GM23248 (cell line): ENCODE results near the gene CARD11. TPM values are rescaled to one million over a fixed set of nuclear protein-coding genes. Genes with fewer than 3 reads are reported as not detected.

Source experiments
- DNase-seq: peaks from one replicate; pipeline ENCODE4 v3.0.0-alpha.2; 2015
- H2AFZ ChIP-seq: fragments of 200-600 bp; sonication (generic); 2 replicates; pipeline ENCODE4 v1.6.1; 2016; ENCODE audit warnings: antibody characterized with exemption
- H3F3A ChIP-seq: fragments of 200-600 bp; sonication (generic); 2 replicates; pipeline ENCODE4 v1.6.1; 2016; ENCODE audit warnings: mild to moderate bottlenecking, antibody characterized with exemption, mixed run types; ENCODE audit not compliant: insufficient read depth
- H3K27ac ChIP-seq: fragments of 200-600 bp; sonication (generic); 2 replicates; pipeline ENCODE4 v1.5.1; 2016; ENCODE audit warnings: mild to moderate bottlenecking
- H3K27me3 ChIP-seq: fragments of 200-600 bp; sonication (generic); replicated peaks from 2 replicates; pipeline ENCODE4 v1.6.1; 2016; ENCODE audit warnings: mild to moderate bottlenecking; ENCODE audit not compliant: insufficient read depth
- H3K36me3 ChIP-seq: fragments of 200-600 bp; sonication (generic); 2 replicates; pipeline ENCODE4 v1.6.1; 2016; ENCODE audit warnings: low read depth, mild to moderate bottlenecking
- H3K4me1 ChIP-seq: fragments of 200-600 bp; sonication (generic); 2 replicates; pipeline ENCODE4 v1.6.1; 2016; ENCODE audit warnings: mild to moderate bottlenecking; ENCODE audit not compliant: insufficient read depth
- H3K4me2 ChIP-seq: fragments of 200-600 bp; sonication (generic); one replicate; pipeline ENCODE4 v1.6.1; 2016; ENCODE audit warnings: mild to moderate bottlenecking; ENCODE audit not compliant: unreplicated experiment
- H3K4me3 ChIP-seq: fragments of 200-600 bp; sonication (generic); 2 replicates; pipeline ENCODE4 v1.5.1; 2016; ENCODE audit warnings: mild to moderate bottlenecking
- H3K79me2 ChIP-seq: fragments of 200-600 bp; sonication (generic); 2 replicates; pipeline ENCODE4 v1.6.1; 2016; ENCODE audit warnings: mild to moderate bottlenecking; ENCODE audit not compliant: insufficient read depth
- H3K9ac ChIP-seq: fragments of 200-600 bp; sonication (generic); 2 replicates; pipeline ENCODE4 v1.6.1; 2016; ENCODE audit warnings: mild to moderate bottlenecking
- H3K9me2 ChIP-seq: fragments of 200-600 bp; sonication (generic); 2 replicates; pipeline ENCODE4 v1.6.1; 2016; ENCODE audit warnings: mixed run types, mild to moderate bottlenecking, moderate library complexity; ENCODE audit not compliant: insufficient read depth
- H3K9me3 ChIP-seq: fragments of 200-600 bp; sonication (generic); one replicate; pipeline ENCODE4 v1.6.1; 2017; ENCODE audit warnings: low read depth
- H4K20me1 ChIP-seq: fragments of 200-600 bp; sonication (generic); 2 replicates; pipeline ENCODE4 v1.6.0; 2016; ENCODE audit not compliant: insufficient read depth
- EZH2 ChIP-seq: fragments of 200-600 bp; sonication (generic); IDR thresholded peaks from 2 replicates; pipeline ENCODE4 v1.6.1; 2018; ENCODE audit warnings: antibody characterized with exemption, mild to moderate bottlenecking; ENCODE audit not compliant: insufficient read depth, poor library complexity, severe bottlenecking
- EZH2phosphoT487 ChIP-seq: fragments of 200-600 bp; sonication (generic); IDR thresholded peaks from 2 replicates; pipeline ENCODE4 v1.6.1; 2018; ENCODE audit warnings: antibody characterized with exemption, moderate library complexity, mild to moderate bottlenecking, low read depth; ENCODE audit not compliant: insufficient read depth
- WGBS, 2 experiments: methylation state at CpG; one replicate each; pipeline ENCODE4 v1.1.6; 2015 to 2017; ENCODE audit warnings: low lambda C conversion rate in 2 of 2, low coverage in 1 of 2; ENCODE audit errors: missing lambda C conversion rate in 2 of 2; 5-methylcytosine and 5-hydroxymethylcytosine counted together
- in situ Hi-C: fragments of 300-500 bp; cut with MboI; formaldehyde crosslinking; loops from 2 replicates; pipeline ENCODE4 v1.15.0; 2020
- polyA plus RNA-seq: library from polyadenylated mRNA; unstranded; fragments of >200 nt; fragmentation: Nextera tagmentation; extraction: Ambion mirVana; gene quantifications from 2 replicates; pipeline ENCODE4 v1.2.1, GENCODE V29; 2016
- total RNA-seq: library from RNA; depleted of rRNA; stranded (reverse); fragments of >200 nt; shearing (Covaris generic); gene quantifications from 2 replicates; pipeline ENCODE4 v1.2.3, GENCODE V29; 2014

The CARD11 gene
- total and polyA plus RNA-seq, 2 experiments from 2014 or later = not detected

DNA sequence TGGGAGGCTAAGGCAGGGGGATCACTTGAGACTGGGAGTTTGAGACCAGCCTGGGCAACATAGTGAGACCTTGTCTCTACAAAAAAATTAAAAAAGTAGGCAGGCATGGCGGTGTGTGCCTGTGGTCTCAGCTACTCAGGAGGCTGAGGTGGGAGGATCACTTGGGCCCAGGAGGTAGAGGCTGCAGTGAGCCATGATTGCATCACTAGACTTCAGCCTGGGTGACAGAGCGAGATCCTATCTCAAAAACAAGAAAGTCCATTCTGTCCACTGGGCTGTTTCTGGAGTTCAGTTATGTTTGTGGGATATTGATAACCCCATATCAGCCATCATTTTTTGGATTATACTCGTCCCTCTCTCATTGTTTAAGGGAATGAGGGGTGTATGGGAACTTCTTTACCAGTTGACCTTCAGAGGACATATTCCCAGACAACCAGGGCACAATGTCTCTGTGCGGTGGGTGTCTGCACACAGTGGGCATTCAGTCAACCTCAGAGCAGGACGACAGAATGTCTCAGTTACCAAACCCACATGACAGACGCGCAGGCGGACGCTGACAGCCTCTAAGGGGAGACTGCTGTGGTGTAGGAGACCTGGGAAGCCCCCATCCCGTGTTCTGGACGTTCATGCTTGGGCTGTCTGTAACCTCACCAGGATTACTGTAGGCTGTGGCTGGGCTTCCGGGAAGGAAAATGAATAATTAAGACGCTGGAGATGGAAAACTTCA lies 69.4 kb downstream of the CARD11 start:
- H3K9me2 ChIP-seq = no peaks in the 10 kb centered on the region
- no peaks in the 10 kb centered on the region for H3K36me3 ChIP-seq
- H3K27ac ChIP-seq = no peak overlapping the region
- in situ Hi-C loops = no loop called here
- TF ChIP-seq EZH2 (no peak), EZH2phosphoT487 (no peak)
- H3K9me3 ChIP-seq = no peaks in the 10 kb centered on the region
- whole genome bisulfite sequencing, 2 experiments = 54 to 55% methylated on average over 13 of the region's 13 CpGs
- no peaks in the 10 kb centered on the region for H4K20me1 ChIP-seq
- H3K79me2 ChIP-seq = no peaks in the 10 kb centered on the region
- H3F3A ChIP-seq = no peaks in the 10 kb centered on the region
- no peaks in the 10 kb centered on the region; the same call in 1 of the 2 replicates for H3K27me3 ChIP-seq
- H3K4me1 ChIP-seq = no peaks in the 10 kb centered on the region
- no peak overlapping the region for H2AFZ ChIP-seq
- no peak overlapping the region for H3K4me2 ChIP-seq
- no peak overlapping the region for H3K4me3 ChIP-seq
- H3K9ac ChIP-seq = no peak overlapping the region
- no peak for DNase-seq

DNA sequence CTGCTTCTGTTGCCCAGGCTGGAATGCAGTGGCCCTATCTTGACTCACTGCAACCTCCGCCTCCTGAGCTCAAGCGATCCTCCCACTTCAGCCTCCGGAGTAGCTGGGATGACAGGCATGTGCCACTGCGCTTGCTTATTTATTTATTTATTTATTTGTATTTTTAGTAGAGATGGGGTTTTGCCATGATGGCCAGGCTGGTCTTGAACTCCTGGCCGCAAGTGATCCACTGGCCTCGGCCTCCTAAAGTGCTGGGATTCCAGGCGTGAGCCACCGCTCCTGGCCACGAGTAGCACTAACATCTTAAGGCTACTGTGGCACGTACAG lies 70.9 kb downstream of the CARD11 start:
- H3K4me1 ChIP-seq = no peaks in the 10 kb centered on the region
- TF ChIP-seq EZH2 (no peak), EZH2phosphoT487 (no peak)
- H3K27me3 ChIP-seq = no peaks in the 10 kb centered on the region
- H3K4me3 ChIP-seq = no peak overlapping the region
- no peaks in the 10 kb centered on the region for H3K79me2 ChIP-seq
- WGBS, 2 experiments = 65 to 70% methylated on average over 10 of the region's 10 CpGs
- in situ Hi-C loops = no loop called here
- H3K9ac ChIP-seq = no peak overlapping the region
- H3K36me3 ChIP-seq = no peaks in the 10 kb centered on the region
- H2AFZ ChIP-seq = no peak overlapping the region
- H3K27ac ChIP-seq = no peak overlapping the region
- no peaks in the 10 kb centered on the region for H3K9me3 ChIP-seq
- H4K20me1 ChIP-seq = no peaks in the 10 kb centered on the region
- no peak overlapping the region for H3K4me2 ChIP-seq
- DNase-seq = no peak
- no peaks in the 10 kb centered on the region for H3F3A ChIP-seq
- no peaks in the 10 kb centered on the region for H3K9me2 ChIP-seq

GRCh38 chr7:2971914-2972834 lies 71.5 kb downstream of the CARD11 start:
- Histone ChIP-seq H3F3A (no peaks in the 10 kb centered on the region), H2AFZ (no peak overlapping the region), H3K36me3 (no peaks in the 10 kb centered on the region), H3K4me2 (no peak overlapping the region), H3K27me3 (no peaks in the 10 kb centered on the region), H3K9ac (no peak overlapping the region), H3K27ac (no peak overlapping the region), H3K79me2 (no peaks in the 10 kb centered on the region), H3K4me1 (no peaks in the 10 kb centered on the region), H4K20me1 (no peaks in the 10 kb centered on the region), H3K9me3 (no peaks in the 10 kb centered on the region), H3K9me2 (no peaks in the 10 kb centered on the region), H3K4me3 (no peak overlapping the region)
- in situ Hi-C loops = no loop called here
- 35 to 38% methylated on average over 7 of the region's 7 CpGs for WGBS, 2 experiments
- DNase-seq = no peak
- no peak for TF ChIP-seq EZH2phosphoT487
- no peak for TF ChIP-seq EZH2

DNA sequence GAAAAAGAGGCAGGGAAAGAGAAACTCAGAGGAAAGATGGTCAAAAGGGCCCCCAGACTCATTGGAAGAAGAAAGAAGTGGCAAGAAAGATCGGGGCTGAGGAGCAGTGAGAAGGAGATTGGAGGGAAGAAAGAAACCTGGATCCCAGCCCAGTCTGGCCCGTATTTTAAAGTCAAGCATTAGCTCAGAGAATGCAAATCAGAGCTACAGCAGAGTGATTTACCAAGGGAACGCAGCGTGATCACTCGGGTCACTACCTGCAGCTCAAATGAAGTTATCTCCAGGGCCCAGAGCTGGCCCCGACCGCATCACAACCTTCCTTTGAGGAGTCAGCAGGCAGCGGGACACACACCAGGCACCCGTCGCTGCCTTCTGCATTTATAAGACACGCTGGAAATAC lies 72.8 kb downstream of the CARD11 start:
- H2AFZ ChIP-seq = no peak overlapping the region
- H3K9me2 ChIP-seq = no peaks in the 10 kb centered on the region
- no peak overlapping the region for H3K4me2 ChIP-seq
- no peaks in the 10 kb centered on the region for H3K79me2 ChIP-seq
- no peaks in the 10 kb centered on the region for H3K36me3 ChIP-seq
- no peaks in the 10 kb centered on the region for H3K27me3 ChIP-seq
- no peak overlapping the region for H3K27ac ChIP-seq
- no peak for TF ChIP-seq EZH2
- TF ChIP-seq EZH2phosphoT487 = no peak
- H4K20me1 ChIP-seq = no peaks in the 10 kb centered on the region
- in situ Hi-C loops = no loop called here
- H3K4me1 ChIP-seq = no peaks in the 10 kb centered on the region
- no peak overlapping the region for H3K9ac ChIP-seq
- H3K9me3 ChIP-seq = no peaks in the 10 kb centered on the region
- no peak for DNase-seq
- WGBS, 2 experiments = 67% methylated on average over 11 of the region's 11 CpGs
- H3K4me3 ChIP-seq = no peak overlapping the region
- no peaks in the 10 kb centered on the region for H3F3A ChIP-seq
